PFSK-1 (cell line): ENCODE results near the gene OR5H1.

Experiments
- POLR2AphosphoS5 ChIP-seq: IDR thresholded peaks from 2 replicates; pipeline ENCODE4 v1.6.1; 2012; ENCODE audit warnings: low read depth, mild to moderate bottlenecking, control low read depth, low read length, moderate library complexity
- REST ChIP-seq, 2 experiments: IDR thresholded peaks; 2 replicates each; pipeline versions ENCODE4 v1.6.1 to v1.8.0; 2011 to 2012; ENCODE audit warnings: low read depth in 2 of 2, low read length in 2 of 2, control low read depth in 1 of 2, inconsistent platforms in 1 of 2, mild to moderate bottlenecking in 1 of 2, moderate library complexity in 1 of 2; ENCODE audit not compliant: insufficient read depth in 1 of 2
- SIN3A ChIP-seq: IDR thresholded peaks from 2 replicates; pipeline ENCODE4 v1.6.1; 2012; ENCODE audit warnings: mild to moderate bottlenecking, low read length, moderate library complexity, borderline replicate concordance; ENCODE audit not compliant: insufficient read depth

GRCh38 chr3:98095882-98096281, 34.6 kb upstream of the OR5H1 start:
- TF ChIP-seq REST (IDR thresholded peaks at IDR 0.05; ENCODE audit: insufficient read depth in 1 of 2, low read depth in 2 of 2, low read length in 2 of 2) (no peak), POLR2AphosphoS5 (no peak), SIN3A (no peak)
